Panc1 (cell line): ENCODE results near the gene ATG9A. TPM values are rescaled to one million over a fixed set of nuclear protein-coding genes. Genes with fewer than 3 reads are reported as not detected.

Source experiments
- ATAC-seq: fragments of 200-7000 bp; cut with Tn5 transposase; 2 replicates; pipeline ENCODE4 v1.9.1; 2020; ENCODE audit warnings: mild to moderate bottlenecking, moderate library complexity
- BruUV-seq: library from RNA; stranded (reverse); fragments of 400-500 nt; replicated peaks from 2 replicates; lab custom pipeline; 2021; lab: Mats Ljungman, UMichigan
- CTCF ChIA-PET: fragments of 300-600 bp; sonication (Branson Sonifier 250); formaldehyde crosslinking; loops from one replicate; lab custom pipeline; 2022; ENCODE audit warnings: antibody characterized with exemption; lab: Charles Lee
- POLR2A ChIA-PET: fragments of 300-600 bp; sonication (Branson Sonifier 250); formaldehyde crosslinking; loops from one replicate; lab custom pipeline; 2022; ENCODE audit warnings: antibody characterized with exemption; lab: Charles Lee
- DNase-seq: peaks from one replicate; pipeline ENCODE4 v3.0.0-alpha.2; 2010; ENCODE audit warnings: low read depth, low spot score
- H3K27ac ChIP-seq: 2 replicates; pipeline ENCODE4 v1.5.1; 2011; ENCODE audit warnings: mild to moderate bottlenecking, low read length, inconsistent platforms
- H3K27me3 ChIP-seq: fragments of 200-500 bp; sonication (Bioruptor generic); 2 replicates; pipeline ENCODE4 v1.6.0; 2014; ENCODE audit warnings: low read length, inconsistent platforms; ENCODE audit not compliant: control insufficient read depth, insufficient read depth
- H3K36me3 ChIP-seq: fragments of 200-500 bp; sonication (Bioruptor generic); 2 replicates; pipeline ENCODE4 v1.5.1; 2014; ENCODE audit warnings: inconsistent platforms, mild to moderate bottlenecking, low read length, moderate library complexity; ENCODE audit not compliant: control insufficient read depth, insufficient read depth
- H3K4me1 ChIP-seq: 2 replicates; pipeline ENCODE4 v1.5.1; 2011; ENCODE audit warnings: inconsistent platforms, mild to moderate bottlenecking, low read length, moderate library complexity; ENCODE audit not compliant: control insufficient read depth, insufficient read depth
- H3K4me3 ChIP-seq, 2 experiments: 2 replicates each; pipeline ENCODE4 v1.5.1; 2011 to 2012; ENCODE audit warnings: low read depth in 2 of 2, low read length in 2 of 2, mild to moderate bottlenecking in 2 of 2, inconsistent platforms in 1 of 2, moderate library complexity in 1 of 2
- H3K9me3 ChIP-seq: fragments of 200-500 bp; sonication (Bioruptor generic); 2 replicates; pipeline ENCODE4 v1.5.1; 2014; ENCODE audit warnings: low read depth, mild to moderate bottlenecking, inconsistent platforms, low read length, moderate library complexity; ENCODE audit not compliant: control insufficient read depth, insufficient read depth
- POLR2AphosphoS5 ChIP-seq: IDR thresholded peaks from 2 replicates; pipeline ENCODE4 v1.6.1; 2012; ENCODE audit warnings: mild to moderate bottlenecking, low read depth, low read length, moderate library complexity
- SIN3A ChIP-seq: IDR thresholded peaks from 2 replicates; pipeline ENCODE4 v1.6.1; 2012; ENCODE audit warnings: low read depth, mild to moderate bottlenecking, low read length, moderate library complexity, borderline replicate concordance; ENCODE audit not compliant: insufficient read depth
- TCF7L2 ChIP-seq: IDR thresholded peaks from 2 replicates; pipeline ENCODE4 v1.6.1; 2011; ENCODE audit warnings: mild to moderate bottlenecking, low read depth, low read length, inconsistent platforms
- in situ Hi-C: cut with HindIII; loops from 2 replicates; pipeline ENCODE4 v1.10.0; 2016; ENCODE audit warnings: low sequenced_read_pairs, low pct_unique_long_range_greater_than_20kb
- intact Hi-C: fragments of 100-400 bp; cut with micrococcal nuclease; formaldehyde crosslinking; loops from one replicate; pipeline ENCODE4 v1.10.0; 2022; ENCODE audit not compliant: unreplicated experiment
- total RNA-seq: library from RNA; stranded (reverse); gene quantifications from one replicate; pipeline ENCODE4 v1.2.1, GENCODE V29; 2021; ENCODE audit not compliant: unreplicated experiment
- TF ChIP-seq, protein P1 (sequence below): fragments of 450-650 bp; IDR thresholded peaks from 2 replicates; pipeline ENCODE4 v1.5.1; 2017; ENCODE audit warnings: mild to moderate bottlenecking
- TF ChIP-seq, protein P2 (sequence below), 2 experiments: IDR thresholded peaks; 2 replicates each; pipeline ENCODE4 v1.6.1; 2011 to 2012; ENCODE audit warnings: low read depth in 2 of 2, control low read depth in 1 of 2, low read length in 1 of 2, mild to moderate bottlenecking in 1 of 2, moderate library complexity in 1 of 2; ENCODE audit not compliant: insufficient read depth in 1 of 2

ATG9A gene
- total RNA-seq, 1 experiment from 2014 or later = 75.1 TPM

DNA sequence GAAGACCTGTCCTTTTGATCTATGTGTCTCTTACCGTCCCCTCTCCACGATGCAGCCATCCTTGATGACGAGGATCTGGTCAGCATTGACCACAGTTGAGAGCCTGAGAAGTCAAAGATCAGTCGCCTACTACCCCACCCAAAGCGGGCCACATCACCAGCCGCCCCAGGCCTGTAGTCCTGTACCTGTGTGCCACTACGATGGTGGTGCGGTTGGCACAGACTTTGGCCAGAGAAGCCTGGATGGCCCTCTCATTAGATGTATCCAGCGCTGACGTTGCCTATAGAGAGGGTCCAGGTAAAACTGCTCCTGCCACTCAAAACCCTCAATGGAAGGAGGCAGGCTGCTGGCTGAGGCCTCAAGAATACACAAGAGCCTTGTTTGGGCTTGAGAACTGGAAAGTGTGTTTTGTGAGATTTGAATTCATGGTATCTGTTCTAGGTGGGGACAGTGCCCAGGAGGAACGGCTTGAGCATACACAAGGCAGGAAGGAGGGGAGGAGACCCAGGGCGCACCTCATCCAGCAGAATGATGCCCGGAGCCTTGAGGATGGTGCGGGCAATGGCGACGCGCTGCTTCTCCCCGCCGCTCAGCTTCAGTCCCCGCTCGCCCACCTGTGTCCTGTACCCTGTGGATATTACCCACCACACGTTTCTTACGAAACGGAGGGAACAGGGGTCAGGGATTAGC, 19.1 kb downstream of the ATG9A start:
- CTCF ChIA-PET = no interaction called here
- BruUV-seq = no TSS peak

DNA sequence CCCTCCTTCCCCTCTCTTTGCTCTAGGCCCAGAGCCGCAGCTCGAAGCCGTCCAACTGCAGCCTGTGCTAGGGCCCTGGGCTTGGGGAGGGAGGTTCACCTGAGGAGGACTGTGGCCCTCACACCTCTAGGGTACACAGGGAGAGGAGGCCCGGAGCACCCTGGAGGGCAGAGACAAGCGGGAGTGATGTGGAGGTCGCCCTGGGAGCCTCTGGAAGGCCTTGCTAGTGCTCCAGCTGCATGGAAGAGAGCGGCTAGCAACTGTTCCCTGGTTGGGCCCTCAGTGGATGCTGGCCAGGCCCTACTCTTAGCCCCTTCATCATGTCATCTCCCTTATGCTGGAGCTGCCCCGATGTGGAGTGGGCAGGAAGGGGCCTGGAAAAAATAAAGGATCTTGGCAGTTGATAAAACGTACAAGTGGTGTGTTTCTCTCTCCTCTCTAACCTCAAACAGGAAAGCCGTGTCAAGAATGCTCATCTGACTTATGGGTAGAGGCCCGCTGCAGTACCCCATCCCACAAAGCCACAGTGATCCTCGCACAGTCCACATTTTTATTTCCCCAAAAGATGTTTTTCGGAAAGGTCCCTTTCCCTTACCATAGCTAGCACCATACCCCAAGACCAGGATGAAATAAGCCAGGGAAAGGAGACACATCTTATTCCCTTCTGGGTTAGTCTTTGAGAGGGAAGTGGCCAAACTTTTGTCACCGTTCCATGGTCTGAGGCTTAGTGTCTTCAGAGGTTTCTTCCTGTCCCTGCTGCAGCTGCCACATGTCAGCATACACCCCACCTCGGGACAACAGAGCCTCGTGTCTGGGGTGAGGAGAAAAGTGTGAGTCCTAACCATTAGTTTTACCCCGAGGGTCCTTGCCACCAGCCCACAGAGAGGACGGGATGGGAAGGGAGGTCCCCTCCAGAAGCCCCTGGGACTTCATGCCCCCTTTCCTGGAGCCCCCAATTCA, 19.9 kb downstream of the ATG9A start:
- TF ChIP-seq, protein P1, sequence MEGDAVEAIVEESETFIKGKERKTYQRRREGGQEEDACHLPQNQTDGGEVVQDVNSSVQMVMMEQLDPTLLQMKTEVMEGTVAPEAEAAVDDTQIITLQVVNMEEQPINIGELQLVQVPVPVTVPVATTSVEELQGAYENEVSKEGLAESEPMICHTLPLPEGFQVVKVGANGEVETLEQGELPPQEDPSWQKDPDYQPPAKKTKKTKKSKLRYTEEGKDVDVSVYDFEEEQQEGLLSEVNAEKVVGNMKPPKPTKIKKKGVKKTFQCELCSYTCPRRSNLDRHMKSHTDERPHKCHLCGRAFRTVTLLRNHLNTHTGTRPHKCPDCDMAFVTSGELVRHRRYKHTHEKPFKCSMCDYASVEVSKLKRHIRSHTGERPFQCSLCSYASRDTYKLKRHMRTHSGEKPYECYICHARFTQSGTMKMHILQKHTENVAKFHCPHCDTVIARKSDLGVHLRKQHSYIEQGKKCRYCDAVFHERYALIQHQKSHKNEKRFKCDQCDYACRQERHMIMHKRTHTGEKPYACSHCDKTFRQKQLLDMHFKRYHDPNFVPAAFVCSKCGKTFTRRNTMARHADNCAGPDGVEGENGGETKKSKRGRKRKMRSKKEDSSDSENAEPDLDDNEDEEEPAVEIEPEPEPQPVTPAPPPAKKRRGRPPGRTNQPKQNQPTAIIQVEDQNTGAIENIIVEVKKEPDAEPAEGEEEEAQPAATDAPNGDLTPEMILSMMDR = no peak
- TF ChIP-seq TCF7L2 = no peak
- TF ChIP-seq, protein P2, sequence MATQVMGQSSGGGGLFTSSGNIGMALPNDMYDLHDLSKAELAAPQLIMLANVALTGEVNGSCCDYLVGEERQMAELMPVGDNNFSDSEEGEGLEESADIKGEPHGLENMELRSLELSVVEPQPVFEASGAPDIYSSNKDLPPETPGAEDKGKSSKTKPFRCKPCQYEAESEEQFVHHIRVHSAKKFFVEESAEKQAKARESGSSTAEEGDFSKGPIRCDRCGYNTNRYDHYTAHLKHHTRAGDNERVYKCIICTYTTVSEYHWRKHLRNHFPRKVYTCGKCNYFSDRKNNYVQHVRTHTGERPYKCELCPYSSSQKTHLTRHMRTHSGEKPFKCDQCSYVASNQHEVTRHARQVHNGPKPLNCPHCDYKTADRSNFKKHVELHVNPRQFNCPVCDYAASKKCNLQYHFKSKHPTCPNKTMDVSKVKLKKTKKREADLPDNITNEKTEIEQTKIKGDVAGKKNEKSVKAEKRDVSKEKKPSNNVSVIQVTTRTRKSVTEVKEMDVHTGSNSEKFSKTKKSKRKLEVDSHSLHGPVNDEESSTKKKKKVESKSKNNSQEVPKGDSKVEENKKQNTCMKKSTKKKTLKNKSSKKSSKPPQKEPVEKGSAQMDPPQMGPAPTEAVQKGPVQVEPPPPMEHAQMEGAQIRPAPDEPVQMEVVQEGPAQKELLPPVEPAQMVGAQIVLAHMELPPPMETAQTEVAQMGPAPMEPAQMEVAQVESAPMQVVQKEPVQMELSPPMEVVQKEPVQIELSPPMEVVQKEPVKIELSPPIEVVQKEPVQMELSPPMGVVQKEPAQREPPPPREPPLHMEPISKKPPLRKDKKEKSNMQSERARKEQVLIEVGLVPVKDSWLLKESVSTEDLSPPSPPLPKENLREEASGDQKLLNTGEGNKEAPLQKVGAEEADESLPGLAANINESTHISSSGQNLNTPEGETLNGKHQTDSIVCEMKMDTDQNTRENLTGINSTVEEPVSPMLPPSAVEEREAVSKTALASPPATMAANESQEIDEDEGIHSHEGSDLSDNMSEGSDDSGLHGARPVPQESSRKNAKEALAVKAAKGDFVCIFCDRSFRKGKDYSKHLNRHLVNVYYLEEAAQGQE (IDR thresholded peaks at IDR 0.05; ENCODE audit: insufficient read depth in 1 of 2, low read depth in 2 of 2, low read length in 1 of 2) = no peak
- TF ChIP-seq POLR2AphosphoS5 = no peak; the same call in 1 of the 2 replicates
- TF ChIP-seq SIN3A = no peak
- Histone ChIP-seq H3K4me1 (peaks cover 16% of the 10 kb centered on the region), H3K27me3 (no peaks in the 10 kb centered on the region), H3K27ac (no peak overlapping the region), H3K4me3 (no peak overlapping the region), H3K9me3 (no peaks in the 10 kb centered on the region), H3K36me3 (0 out of 2 replicates have a peak, but pooled peaks cover 2% of the 10 kb centered on the region)
- ChIA-PET CTCF (no interaction called here), POLR2A (interaction anchor here (0.6 kb wide), 1 partner anchor 51 kb away, joined by 3 read pairs; no protein-coding TSS in a partner anchor)
- intact Hi-C loops = loop anchor here (10.0 kb wide), 1 partner anchor 45 kb away; the partner anchor contains the start of gene NHEJ1
- in situ Hi-C loops = no loop called here
- BruUV-seq = no TSS peak
- ATAC-seq = no peak
- no peak for DNase-seq

More for the DNA sequence above, 19.1 kb downstream of the ATG9A start:
- Histone ChIP-seq H3K4me3 (no peak overlapping the region), H3K36me3 (0 out of 2 replicates have a peak, but pooled peaks cover 4% of the 10 kb centered on the region), H3K9me3 (no peaks in the 10 kb centered on the region), H3K27me3 (no peaks in the 10 kb centered on the region), H3K4me1 (peaks cover 16% of the 10 kb centered on the region), H3K27ac (no peak overlapping the region)
- no peak for TF ChIP-seq SIN3A
- TF ChIP-seq POLR2AphosphoS5 = no peak
- no peak for TF ChIP-seq TCF7L2
- TF ChIP-seq, protein P1 = no peak
- TF ChIP-seq, protein P2 (IDR thresholded peaks at IDR 0.05; ENCODE audit: insufficient read depth in 1 of 2, low read depth in 2 of 2, low read length in 1 of 2) = no peak
- in situ Hi-C loops = no loop called here
- DNase-seq = no peak
- POLR2A ChIA-PET = no interaction called here
- ATAC-seq = no peak
- intact Hi-C loops = loop anchor here (10.0 kb wide), 1 partner anchor 46 kb away; the partner anchor contains the start of gene NHEJ1
